WTC11 (cell line): ENCODE data around the gene LAMC1. TPM values are rescaled to one million over a fixed set of nuclear protein-coding genes. Genes with fewer than 3 reads are reported as not detected.

Source experiments
- ATAC-seq: fragments of 200-7000 bp; cut with Tn5 transposase; 2 replicates; pipeline ENCODE4 v1.10.0; 2021; ENCODE audit warnings: mild to moderate bottlenecking, moderate library complexity
- CTCF ChIA-PET: fragments of 300-600 bp; sonication (Branson Sonifier 250); formaldehyde crosslinking; loops from one replicate; lab custom pipeline; 2021; ENCODE audit warnings: antibody characterized with exemption; lab: Charles Lee
- POLR2A ChIA-PET: fragments of 350-600 bp; sonication (Branson Sonifier 250); formaldehyde crosslinking; loops from one replicate; lab custom pipeline; 2021; ENCODE audit warnings: antibody characterized with exemption; lab: Charles Lee
- DNase-seq: peaks from one replicate; pipeline ENCODE4 v3.0.0; 2021; ENCODE audit warnings: low spot score
- H3K27ac Mint-ChIP-seq: 2 replicates; pipeline ENCODE4 v1.8.0; 2021; ENCODE audit warnings: mixed read lengths
- H3K27me3 Mint-ChIP-seq: 2 replicates; pipeline ENCODE4 v1.8.0; 2021; ENCODE audit warnings: low read depth, mild to moderate bottlenecking, moderate library complexity, mixed read lengths
- H3K36me3 Mint-ChIP-seq: 2 replicates; pipeline ENCODE4 v1.8.0; 2021; ENCODE audit warnings: mixed read lengths
- H3K4me1 Mint-ChIP-seq: 2 replicates; pipeline ENCODE4 v1.8.0; 2022; ENCODE audit warnings: mixed read lengths
- H3K4me3 Mint-ChIP-seq: 2 replicates; pipeline ENCODE4 v1.8.0; 2021; ENCODE audit warnings: mild to moderate bottlenecking, moderate library complexity, mixed read lengths
- H3K9me3 Mint-ChIP-seq: 2 replicates; pipeline ENCODE4 v1.8.0; 2021; ENCODE audit warnings: mixed read lengths
- AFF4 ChIP-seq: sonication (generic); formaldehyde crosslinking; IDR thresholded peaks from 2 replicates; pipeline ENCODE4 v1.8.1; 2023; ENCODE audit warnings: mild to moderate bottlenecking, missing genetic modification reagents, borderline replicate concordance
- ATF3 ChIP-seq: sonication (generic); formaldehyde crosslinking; conservative IDR thresholded peaks from 2 replicates; pipeline ENCODE4 v1.8.1; 2022; ENCODE audit warnings: mild to moderate bottlenecking, missing genetic modification reagents
- CBFB ChIP-seq: sonication (generic); formaldehyde crosslinking; IDR thresholded peaks from 2 replicates; pipeline ENCODE4 v1.8.1; 2022; ENCODE audit warnings: mild to moderate bottlenecking, low read depth, missing genetic modification reagents
- ESRRA ChIP-seq: sonication (generic); formaldehyde crosslinking; IDR thresholded peaks from 2 replicates; pipeline ENCODE4 v1.8.1; 2022; ENCODE audit warnings: mild to moderate bottlenecking, missing genetic modification reagents, borderline replicate concordance
- FOXJ3 ChIP-seq: sonication (generic); formaldehyde crosslinking; IDR thresholded peaks from 2 replicates; pipeline ENCODE4 v1.9.0; 2021; ENCODE audit warnings: missing genetic modification reagents, mild to moderate bottlenecking, borderline replicate concordance
- IRF2 ChIP-seq: sonication (generic); formaldehyde crosslinking; IDR thresholded peaks from 2 replicates; pipeline ENCODE4 v1.8.0; 2022; ENCODE audit warnings: low read depth, missing genetic modification reagents, borderline replicate concordance
- JAZF1 ChIP-seq: fragments of 250-450 bp; sonication (Bioruptor Pico); IDR thresholded peaks from 2 replicates; pipeline ENCODE4 v1.9.0; 2021; ENCODE audit warnings: moderate library complexity, mild to moderate bottlenecking, inconsistent platforms
- KAT7 ChIP-seq: sonication (generic); formaldehyde crosslinking; IDR thresholded peaks from 2 replicates; pipeline ENCODE4 v1.8.1; 2023; ENCODE audit warnings: missing genetic modification reagents, mild to moderate bottlenecking, borderline replicate concordance
- NFYB ChIP-seq: sonication (generic); formaldehyde crosslinking; conservative IDR thresholded peaks from 2 replicates; pipeline ENCODE4 v1.8.0; 2022; ENCODE audit warnings: low read depth, missing genetic modification reagents
- NR1H2 ChIP-seq: sonication (generic); formaldehyde crosslinking; IDR thresholded peaks from 2 replicates; pipeline ENCODE4 v1.9.0; 2021; ENCODE audit warnings: mild to moderate bottlenecking, moderate library complexity, missing genetic modification reagents
- RORB ChIP-seq: fragments of 250-450 bp; sonication (Bioruptor Pico); IDR thresholded peaks from 2 replicates; pipeline ENCODE4 v1.9.0; 2021; ENCODE audit warnings: mild to moderate bottlenecking
- SOX15 ChIP-seq: fragments of 250-450 bp; sonication (Bioruptor Pico); IDR thresholded peaks from 2 replicates; pipeline ENCODE4 v1.9.0; 2021; ENCODE audit warnings: mild to moderate bottlenecking
- ZBTB21 ChIP-seq: sonication (generic); formaldehyde crosslinking; IDR thresholded peaks from 2 replicates; pipeline ENCODE4 v1.8.1; 2023; ENCODE audit warnings: mild to moderate bottlenecking, missing genetic modification reagents, borderline replicate concordance
- ZNF425 ChIP-seq: fragments of 250-450 bp; sonication (Bioruptor Pico); conservative IDR thresholded peaks from 2 replicates; pipeline ENCODE4 v1.9.0; 2021; ENCODE audit warnings: mild to moderate bottlenecking
- total RNA-seq: library from RNA; stranded (reverse); gene quantifications from 3 replicates; pipeline ENCODE4 v1.2.3, GENCODE V29; 2021
- TF ChIP-seq, protein P1 (sequence below): sonication (generic); formaldehyde crosslinking; IDR thresholded peaks from 2 replicates; pipeline ENCODE4 v1.8.0; 2022; ENCODE audit warnings: mild to moderate bottlenecking, missing genetic modification reagents
- TF ChIP-seq, protein P2 (sequence below): sonication (generic); formaldehyde crosslinking; IDR thresholded peaks from 2 replicates; pipeline ENCODE4 v1.8.0; 2022; ENCODE audit warnings: mild to moderate bottlenecking, missing genetic modification reagents

LAMC1 gene
- total RNA-seq, 1 experiment from 2014 or later = 162 TPM

DNA sequence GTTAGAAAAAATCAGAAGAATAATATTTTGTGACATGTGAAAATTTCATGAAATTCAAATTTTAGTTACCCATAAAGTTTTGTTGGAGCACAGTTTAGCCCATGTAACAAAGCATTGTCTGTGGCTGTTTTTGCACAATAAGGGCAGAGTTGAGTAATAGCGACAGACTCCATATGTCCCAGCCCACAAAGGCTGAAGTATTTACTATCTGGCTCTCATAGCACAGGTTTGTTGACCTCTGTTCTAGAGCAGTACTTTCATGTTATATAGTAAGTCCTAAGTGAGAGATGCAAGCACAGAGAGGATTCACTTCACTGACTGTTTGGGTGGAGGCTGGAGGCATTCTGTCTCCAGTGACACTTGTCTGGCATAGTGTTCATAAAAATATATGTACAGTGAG, 6.8 kb downstream of the LAMC1 start (continued):
- no peak for TF ChIP-seq ATF3 (CRISPR knock-in tag)
- TF ChIP-seq, all 79 proteins: peak for 1

DNA sequence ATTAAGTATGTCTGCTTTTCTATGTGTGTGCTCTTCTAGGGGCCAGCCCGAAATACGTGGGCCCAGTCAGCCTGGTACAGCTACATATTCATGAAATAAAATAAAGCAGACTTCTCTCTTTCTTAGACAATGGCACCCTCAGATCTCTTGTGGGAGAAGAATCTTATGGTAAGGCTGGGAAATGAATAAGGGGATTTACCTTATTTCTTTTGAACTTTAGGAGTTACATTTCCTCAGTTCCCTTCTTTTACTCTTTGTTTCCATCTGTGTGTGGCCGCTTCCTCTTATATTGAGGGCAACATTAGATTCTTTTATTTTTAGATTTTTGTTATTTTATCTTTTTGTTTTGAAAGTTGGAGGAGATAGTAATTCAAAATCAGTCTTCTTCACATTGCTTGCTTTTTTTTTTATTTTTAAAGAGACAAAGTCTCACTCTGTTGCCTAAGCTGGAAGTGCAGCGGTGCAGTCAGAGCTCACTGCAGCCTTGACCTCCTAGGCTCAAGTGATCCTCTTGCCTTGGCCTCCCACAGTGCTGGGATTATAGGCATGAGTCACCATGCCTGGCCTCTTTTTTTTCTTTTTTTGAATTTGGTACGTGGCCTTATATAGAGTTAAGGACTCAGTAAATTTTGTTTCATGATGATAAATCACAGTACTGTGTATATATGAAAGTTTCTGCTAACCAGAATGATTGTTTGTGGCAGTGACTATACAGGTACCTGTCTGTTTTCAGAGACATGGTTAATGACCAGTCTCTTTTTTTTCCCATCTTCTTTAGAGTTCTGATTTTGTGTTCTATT, 9.1 kb downstream of the LAMC1 start:
- CTCF ChIA-PET = interaction anchor here (1.0 kb wide), 1 partner anchor 70 kb away, joined by 4 read pairs; no protein-coding TSS in a partner anchor
- Mint-ChIP-seq H3K27me3 (peaks cover 30% of the 10 kb centered on the region), H3K27ac (no peak overlapping the region), H3K4me3 (no peak overlapping the region), H3K4me1 (peaks cover 64% of the 10 kb centered on the region), H3K9me3 (no peaks in the 10 kb centered on the region), H3K36me3 (no peaks in the 10 kb centered on the region)
- DNase-seq (no peak), ATAC-seq (no peak)
- POLR2A ChIA-PET = interaction anchor here (0.5 kb wide), 1 partner anchor 150 kb away, joined by 5 read pairs; no protein-coding TSS in a partner anchor
- TF ChIP-seq IRF2 (CRISPR knock-in tag) = no peak
- no peak for TF ChIP-seq AFF4 (CRISPR knock-in tag)
- TF ChIP-seq NR1H2 (CRISPR knock-in tag) = no peak
- TF ChIP-seq, protein P1, sequence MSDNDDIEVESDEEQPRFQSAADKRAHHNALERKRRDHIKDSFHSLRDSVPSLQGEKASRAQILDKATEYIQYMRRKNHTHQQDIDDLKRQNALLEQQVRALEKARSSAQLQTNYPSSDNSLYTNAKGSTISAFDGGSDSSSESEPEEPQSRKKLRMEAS (CRISPR knock-in tag) = no peak
- no peak for TF ChIP-seq ZNF425
- TF ChIP-seq RORB (CRISPR knock-in tag) = no peak
- TF ChIP-seq JAZF1 (CRISPR knock-in tag) = no peak
- TF ChIP-seq, protein P2, sequence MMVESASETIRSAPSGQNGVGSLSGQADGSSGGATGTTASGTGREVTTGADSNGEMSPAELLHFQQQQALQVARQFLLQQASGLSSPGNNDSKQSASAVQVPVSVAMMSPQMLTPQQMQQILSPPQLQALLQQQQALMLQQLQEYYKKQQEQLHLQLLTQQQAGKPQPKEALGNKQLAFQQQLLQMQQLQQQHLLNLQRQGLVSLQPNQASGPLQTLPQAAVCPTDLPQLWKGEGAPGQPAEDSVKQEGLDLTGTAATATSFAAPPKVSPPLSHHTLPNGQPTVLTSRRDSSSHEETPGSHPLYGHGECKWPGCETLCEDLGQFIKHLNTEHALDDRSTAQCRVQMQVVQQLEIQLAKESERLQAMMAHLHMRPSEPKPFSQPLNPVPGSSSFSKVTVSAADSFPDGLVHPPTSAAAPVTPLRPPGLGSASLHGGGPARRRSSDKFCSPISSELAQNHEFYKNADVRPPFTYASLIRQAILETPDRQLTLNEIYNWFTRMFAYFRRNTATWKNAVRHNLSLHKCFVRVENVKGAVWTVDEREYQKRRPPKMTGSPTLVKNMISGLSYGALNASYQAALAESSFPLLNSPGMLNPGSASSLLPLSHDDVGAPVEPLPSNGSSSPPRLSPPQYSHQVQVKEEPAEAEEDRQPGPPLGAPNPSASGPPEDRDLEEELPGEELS (CRISPR knock-in tag) = no peak
- no peak for TF ChIP-seq FOXJ3
- TF ChIP-seq ESRRA = no peak
- no peak for TF ChIP-seq ZBTB21 (CRISPR knock-in tag)
- no peak for TF ChIP-seq KAT7 (CRISPR knock-in tag)
- no peak for TF ChIP-seq SOX15 (CRISPR knock-in tag)
- no peak for TF ChIP-seq NFYB (CRISPR knock-in tag)
- no peak for TF ChIP-seq CBFB (CRISPR knock-in tag)
